ENCODE results near the gene OLIG2.

Gene OLIG2

GRCh38 chr21:33064623-33065390, 39.1 kb downstream of the OLIG2 start:
- ATAC-seq, result no peak
- DNase-seq, result no peak

DNA sequence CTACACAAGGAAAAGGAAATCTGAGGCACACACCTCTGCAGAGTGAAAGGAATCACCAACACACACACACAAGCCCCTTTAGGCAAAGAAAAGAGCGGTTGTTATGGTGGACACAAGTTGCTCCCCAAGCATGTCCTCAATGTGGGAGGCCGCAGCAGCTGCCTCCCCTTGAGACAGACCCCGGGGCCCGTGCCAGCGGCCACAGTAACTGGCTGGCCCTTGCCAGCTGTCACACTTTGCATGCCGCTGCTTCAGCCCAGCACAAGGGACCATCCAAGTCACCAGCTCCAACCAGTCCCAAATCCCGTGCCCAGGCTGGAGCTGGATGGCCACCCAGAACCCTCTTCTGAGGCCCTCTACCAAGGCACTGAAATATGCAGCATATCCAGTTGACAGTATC, 41.3 kb downstream of the OLIG2 start:
- DNase-seq (no peak), ATAC-seq (no peak)

- DNase-seq (no peak), ATAC-seq (no peak)
Measured at GRCh38 chr21:33067457-33067856, 41.7 kb downstream of the OLIG2 start.

- ATAC-seq (no peak), DNase-seq (no peak)
Measured at GRCh38 chr21:33069243-33069642, 43.5 kb downstream of the OLIG2 start.

DNA sequence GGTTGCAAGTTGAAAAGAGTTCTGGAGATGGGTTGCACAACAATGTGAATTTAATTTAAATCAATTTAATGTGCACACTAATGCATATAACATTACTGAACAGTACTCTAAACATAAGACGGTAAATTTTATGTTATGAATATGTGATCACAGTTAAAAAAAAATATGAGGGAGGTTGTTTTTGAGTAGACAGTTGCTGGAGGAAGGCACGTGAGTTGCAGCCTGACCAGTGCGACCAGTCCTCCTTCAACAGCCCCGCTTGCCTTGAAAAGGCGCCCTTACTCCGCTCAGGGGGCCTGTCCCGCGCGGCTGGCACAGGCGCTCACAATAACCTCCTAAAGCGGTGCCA, 43.9 kb downstream of the OLIG2 start:
- DNase-seq, result no peak
- no peak for ATAC-seq

DNA sequence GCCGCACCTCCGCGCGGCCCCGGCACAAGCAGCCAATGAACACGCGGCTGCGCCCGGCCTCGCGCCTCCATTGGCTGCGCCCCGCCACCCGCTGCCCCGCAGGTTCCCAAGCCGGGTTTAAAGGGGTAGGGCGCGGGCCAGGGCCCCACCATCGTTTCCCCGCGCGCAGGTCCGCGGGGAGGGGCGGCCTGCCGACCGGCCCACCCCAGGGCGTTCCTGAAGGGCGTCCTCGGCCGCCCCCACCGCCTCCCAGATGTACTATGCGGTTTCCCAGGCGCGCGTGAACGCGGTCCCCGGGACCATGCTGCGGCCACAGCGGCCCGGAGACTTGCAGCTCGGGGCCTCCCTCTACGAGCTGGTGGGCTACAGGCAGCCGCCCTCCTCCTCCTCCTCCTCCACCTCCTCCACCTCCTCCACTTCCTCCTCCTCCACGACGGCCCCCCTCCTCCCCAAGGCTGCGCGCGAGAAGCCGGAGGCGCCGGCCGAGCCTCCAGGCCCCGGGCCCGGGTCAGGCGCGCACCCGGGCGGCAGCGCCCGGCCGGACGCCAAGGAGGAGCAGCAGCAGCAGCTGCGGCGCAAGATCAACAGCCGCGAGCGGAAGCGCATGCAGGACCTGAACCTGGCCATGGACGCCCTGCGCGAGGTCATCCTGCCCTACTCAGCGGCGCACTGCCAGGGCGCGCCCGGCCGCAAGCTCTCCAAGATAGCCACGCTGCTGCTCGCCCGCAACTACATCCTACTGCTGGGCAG, 44.4 kb downstream of the OLIG2 start, which contains the start of gene OLIG1:
Gene OLIG1, plus strand, starts transcription at position 148 of the 750 bp plus-strand sequence. Its CDS starts 106 bp downstream, at position 254.
- DNase-seq (peak; percentile 42), ATAC-seq (peak; percentile 65)

DNA sequence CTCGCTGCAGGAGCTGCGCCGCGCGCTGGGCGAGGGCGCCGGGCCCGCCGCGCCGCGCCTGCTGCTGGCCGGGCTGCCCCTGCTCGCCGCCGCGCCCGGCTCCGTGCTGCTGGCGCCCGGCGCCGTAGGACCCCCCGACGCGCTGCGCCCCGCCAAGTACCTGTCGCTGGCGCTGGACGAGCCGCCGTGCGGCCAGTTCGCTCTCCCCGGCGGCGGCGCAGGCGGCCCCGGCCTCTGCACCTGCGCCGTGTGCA, 44.9 kb downstream of the OLIG2 start:
- DNase-seq, result no peak
- ATAC-seq, result peak; percentile 12

GRCh38 chr21:33070998-33071769, 45.4 kb downstream of the OLIG2 start:
- DNase-seq, result peak; percentile 20
- no peak for ATAC-seq

DNA sequence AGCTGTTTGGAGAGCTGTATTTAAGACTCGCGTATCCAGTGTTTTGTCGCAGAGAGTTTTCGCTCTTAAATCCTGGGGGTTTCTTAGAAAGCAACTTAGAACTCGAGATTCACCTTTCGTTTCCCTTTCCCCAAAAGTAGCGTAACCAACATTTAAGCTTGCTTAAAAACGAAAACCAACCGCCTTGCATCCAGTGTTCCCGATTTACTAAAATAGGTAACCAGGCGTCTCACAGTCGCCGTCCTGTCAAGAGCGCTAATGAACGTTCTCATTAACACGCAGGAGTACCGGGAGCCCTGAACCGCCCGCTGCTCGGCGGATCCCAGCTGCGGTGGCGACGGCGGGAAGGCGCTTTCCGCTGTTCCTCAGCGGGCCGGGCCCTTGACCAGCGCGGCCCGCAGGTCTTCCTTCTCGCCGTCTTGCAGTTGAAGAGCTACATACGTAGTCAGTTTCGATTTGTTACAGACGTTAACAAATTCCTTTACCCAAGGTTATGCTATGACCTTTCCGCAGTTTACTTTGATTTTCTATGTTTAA, 46.1 kb downstream of the OLIG2 start:
- no peak for ATAC-seq
- DNase-seq, result no peak

DNA sequence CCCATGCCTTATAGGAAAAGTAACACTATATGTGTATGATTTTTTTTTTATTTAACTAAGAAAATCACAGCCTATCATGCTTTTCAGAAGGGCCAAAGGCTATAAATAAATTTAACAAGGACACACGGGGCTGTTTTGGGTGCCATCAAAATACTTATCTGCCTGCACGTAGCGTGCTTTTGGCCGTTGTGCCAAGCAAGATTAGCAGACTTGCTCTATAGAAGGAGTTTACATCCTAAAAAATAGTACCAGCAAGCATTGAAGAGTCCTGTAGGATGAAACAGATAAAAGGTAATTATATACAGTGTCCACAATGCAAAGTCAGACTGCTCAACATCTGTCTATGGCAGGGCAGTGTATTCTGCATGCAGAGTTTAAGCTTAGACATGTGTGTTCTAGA, 47.9 kb downstream of the OLIG2 start:
- no peak for ATAC-seq
- DNase-seq, result no peak

- DNase-seq (no peak), ATAC-seq (no peak)
Measured at GRCh38 chr21:33075128-33075527, 49.4 kb downstream of the OLIG2 start.

DNA sequence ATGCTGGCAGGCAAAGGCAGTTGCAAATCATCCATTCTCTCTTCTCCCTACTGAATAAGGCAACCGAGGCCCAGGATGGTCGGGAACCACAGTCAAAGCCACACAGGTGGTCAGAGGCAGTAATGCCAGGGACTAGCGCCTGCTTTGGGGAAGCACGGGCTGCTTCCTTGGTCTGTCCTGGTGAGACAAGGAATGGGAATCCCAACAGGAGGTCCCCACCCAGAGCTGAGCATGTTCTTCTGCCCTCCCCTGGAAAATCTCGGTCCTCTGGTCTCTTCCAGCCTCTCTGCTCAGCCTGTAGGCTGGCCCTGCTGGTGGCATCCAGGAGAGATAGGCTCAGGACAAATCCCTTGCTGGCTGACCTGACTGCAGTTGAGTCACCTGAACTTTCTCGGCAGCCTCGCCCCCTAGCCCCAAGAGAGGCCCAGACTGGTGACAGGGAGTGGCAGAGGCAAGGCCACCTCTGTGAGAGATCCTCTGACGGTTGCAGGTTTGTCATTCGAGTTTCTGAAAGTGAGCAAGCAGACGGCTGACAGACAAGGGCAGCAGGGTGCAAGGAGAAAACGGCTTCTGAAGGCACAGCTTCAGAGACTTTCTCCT, 50.0 kb downstream of the OLIG2 start:
- no peak for DNase-seq
- no peak for ATAC-seq

- DNase-seq (no peak), ATAC-seq (no peak)
Measured at GRCh38 chr21:33076600-33077329, 51.0 kb downstream of the OLIG2 start.
